DOHH2 (cell line): ENCODE data around the gene PDCL2.

Experiments used
- H3F3A ChIP-seq: fragments of 200-600 bp; sonication (generic), shearing (Covaris generic); 2 replicates; pipeline ENCODE4 v1.6.0; 2016; ENCODE audit warnings: antibody characterized with exemption, mild to moderate bottlenecking; ENCODE audit not compliant: control insufficient read depth, insufficient read depth
- H3K27ac ChIP-seq: fragments of 200-600 bp; sonication (generic); 2 replicates; pipeline ENCODE4 v1.5.1; 2014; ENCODE audit warnings: low read depth, mild to moderate bottlenecking, low read length, moderate library complexity
- H3K27me3 ChIP-seq: fragments of 200-600 bp; sonication (generic); 2 replicates; pipeline ENCODE4 v1.6.1; 2014; ENCODE audit warnings: mild to moderate bottlenecking, low read length, mixed read lengths; ENCODE audit not compliant: control insufficient read depth
- H3K36me3 ChIP-seq: fragments of 200-600 bp; sonication (generic); 2 replicates; pipeline ENCODE4 v1.6.1; 2014; ENCODE audit warnings: mild to moderate bottlenecking, low read length, moderate library complexity, mixed read lengths; ENCODE audit not compliant: control insufficient read depth
- H3K4me1 ChIP-seq: fragments of 200-600 bp; sonication (generic); 2 replicates; pipeline ENCODE4 v1.6.1; 2014; ENCODE audit warnings: mild to moderate bottlenecking, low read length, mixed read lengths; ENCODE audit not compliant: control insufficient read depth
- H3K4me2 ChIP-seq: fragments of 200-600 bp; sonication (generic); 2 replicates; pipeline ENCODE4 v1.6.0; 2014; ENCODE audit warnings: mild to moderate bottlenecking, low read length, moderate library complexity
- H3K4me3 ChIP-seq: fragments of 200-600 bp; sonication (generic); 2 replicates; pipeline ENCODE4 v1.5.1; 2014; ENCODE audit warnings: mild to moderate bottlenecking, low read length, mixed read lengths
- H3K79me2 ChIP-seq: fragments of 200-600 bp; sonication (generic); 2 replicates; pipeline ENCODE4 v1.6.1; 2014; ENCODE audit warnings: mild to moderate bottlenecking, low read length, mixed read lengths; ENCODE audit not compliant: control insufficient read depth
- H3K9me2 ChIP-seq: fragments of 200-600 bp; sonication (generic); replicated peaks from 2 replicates; pipeline ENCODE4 v1.6.1; 2014; ENCODE audit warnings: mild to moderate bottlenecking, low read length, mixed read lengths; ENCODE audit not compliant: control insufficient read depth
- H3K9me3 ChIP-seq: fragments of 200-600 bp; sonication (generic); 2 replicates; pipeline ENCODE4 v1.6.1; 2014; ENCODE audit warnings: antibody characterized with exemption, low read length, mixed read lengths; ENCODE audit not compliant: control insufficient read depth, insufficient read depth
- H4K20me1 ChIP-seq: fragments of 200-600 bp; sonication (generic); 2 replicates; pipeline ENCODE4 v1.6.0; 2014; ENCODE audit warnings: low read depth, mild to moderate bottlenecking, antibody characterized with exemption, low read length, moderate library complexity; ENCODE audit not compliant: control insufficient read depth, insufficient read depth
- CTCF ChIP-seq: fragments of 200-600 bp; sonication (generic); IDR thresholded peaks from one replicate; pipeline ENCODE4 v1.5.1; 2014; ENCODE audit warnings: antibody characterized with exemption, mild to moderate bottlenecking, low read depth, low read length; ENCODE audit not compliant: poor library complexity, severe bottlenecking
- EZH2phosphoT487 ChIP-seq: fragments of 200-600 bp; sonication (generic); IDR thresholded peaks from 2 replicates; pipeline ENCODE4 v1.6.1; 2017; ENCODE audit warnings: borderline replicate concordance, mild to moderate bottlenecking, antibody characterized with exemption, low read length, moderate library complexity, mixed read lengths

The PDCL2 gene

DNA sequence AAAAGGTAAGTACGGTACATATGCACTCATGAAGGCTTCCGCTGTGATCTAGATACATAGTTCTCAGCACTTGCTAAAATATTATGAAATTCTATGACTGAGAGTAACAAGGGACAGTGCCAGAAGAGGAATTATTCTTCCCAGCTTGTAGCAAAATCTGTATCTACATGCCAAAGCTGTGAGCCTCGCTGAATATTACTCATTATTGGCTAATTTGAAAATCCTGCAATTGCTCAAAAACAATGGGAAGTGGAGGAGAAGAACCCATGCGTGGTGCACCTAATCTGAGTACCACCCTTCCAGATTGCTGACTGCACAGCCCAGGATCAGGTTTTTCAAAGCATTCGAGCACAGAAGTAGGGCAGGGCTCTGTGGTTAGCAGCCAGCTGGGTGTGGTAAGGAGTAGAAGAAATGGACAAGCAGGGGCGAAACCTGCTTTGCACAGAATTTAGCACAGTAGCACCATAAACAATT is 17.4 kb upstream of the PDCL2 start:
- H3K36me3 ChIP-seq: no peaks in the 10 kb centered on the region
- H3K27me3 ChIP-seq: no peaks in the 10 kb centered on the region
- H3K9me2 ChIP-seq: no peaks in the 10 kb centered on the region
- H3K79me2 ChIP-seq: no peaks in the 10 kb centered on the region
- no peak for TF ChIP-seq CTCF
- no peak for TF ChIP-seq EZH2phosphoT487
- no peaks in the 10 kb centered on the region for H4K20me1 ChIP-seq
- no peak overlapping the region for H3K27ac ChIP-seq
- H3K4me3 ChIP-seq: no peak overlapping the region
- no peaks in the 10 kb centered on the region for H3F3A ChIP-seq
- H3K4me2 ChIP-seq: no peak overlapping the region
- H3K4me1 ChIP-seq: no peaks in the 10 kb centered on the region
- no peaks in the 10 kb centered on the region for H3K9me3 ChIP-seq

DNA sequence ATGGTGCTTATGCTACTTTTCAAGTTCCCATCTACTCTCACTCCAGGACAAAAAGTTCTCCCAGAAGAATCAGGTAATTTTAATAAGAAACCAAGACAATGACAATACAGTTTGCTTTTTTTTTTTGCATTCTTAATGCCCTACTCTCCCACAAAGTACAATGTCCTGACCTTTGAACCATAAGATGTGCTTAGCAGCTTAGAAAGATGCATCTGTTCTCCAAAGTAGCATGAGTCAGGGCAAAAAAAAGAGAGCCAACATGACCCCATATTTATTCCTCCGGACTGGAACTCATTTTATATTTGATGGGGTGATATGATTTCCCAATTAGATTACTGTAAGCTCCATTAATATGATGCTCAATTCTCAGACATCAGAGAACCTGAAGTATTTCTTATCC is 16.5 kb upstream of the PDCL2 start:
- Histone ChIP-seq H3K79me2 (no peaks in the 10 kb centered on the region), H4K20me1 (no peaks in the 10 kb centered on the region), H3K4me1 (no peaks in the 10 kb centered on the region), H3K4me2 (no peak overlapping the region), H3K9me3 (no peaks in the 10 kb centered on the region), H3K9me2 (no peaks in the 10 kb centered on the region), H3K36me3 (no peaks in the 10 kb centered on the region), H3K27ac (no peak overlapping the region), H3F3A (no peaks in the 10 kb centered on the region), H3K27me3 (no peaks in the 10 kb centered on the region), H3K4me3 (no peak overlapping the region)
- no peak for TF ChIP-seq EZH2phosphoT487

DNA sequence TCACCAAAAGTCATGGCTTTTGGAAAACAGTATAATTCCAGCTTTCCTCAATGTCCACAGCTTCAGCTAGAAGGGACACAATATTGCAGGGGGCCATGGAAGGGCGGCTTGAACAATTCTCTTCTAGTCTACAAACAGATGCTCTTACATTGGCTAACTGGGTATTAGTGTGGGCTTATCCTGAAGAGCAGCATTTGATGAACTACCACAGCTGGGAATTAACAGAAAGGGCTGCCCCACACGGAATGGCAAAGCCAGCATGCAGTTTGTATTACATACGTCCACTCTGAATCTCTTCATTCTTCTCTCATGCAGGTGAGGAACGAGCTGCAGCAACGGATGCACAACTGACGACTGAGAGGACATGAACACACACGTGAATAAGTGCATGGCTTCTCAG is 13.0 kb upstream of the PDCL2 start:
- no peaks in the 10 kb centered on the region for H3K4me1 ChIP-seq
- H3K4me2 ChIP-seq: no peak overlapping the region
- no peaks in the 10 kb centered on the region for H3K9me2 ChIP-seq
- H3K79me2 ChIP-seq: no peaks in the 10 kb centered on the region
- H3K9me3 ChIP-seq: no peaks in the 10 kb centered on the region
- no peaks in the 10 kb centered on the region for H3K27me3 ChIP-seq
- H3K36me3 ChIP-seq: no peaks in the 10 kb centered on the region
- H4K20me1 ChIP-seq: no peaks in the 10 kb centered on the region
- H3K4me3 ChIP-seq: no peak overlapping the region
- H3F3A ChIP-seq: no peaks in the 10 kb centered on the region
- TF ChIP-seq EZH2phosphoT487: no peak
- H3K27ac ChIP-seq: no peak overlapping the region

DNA sequence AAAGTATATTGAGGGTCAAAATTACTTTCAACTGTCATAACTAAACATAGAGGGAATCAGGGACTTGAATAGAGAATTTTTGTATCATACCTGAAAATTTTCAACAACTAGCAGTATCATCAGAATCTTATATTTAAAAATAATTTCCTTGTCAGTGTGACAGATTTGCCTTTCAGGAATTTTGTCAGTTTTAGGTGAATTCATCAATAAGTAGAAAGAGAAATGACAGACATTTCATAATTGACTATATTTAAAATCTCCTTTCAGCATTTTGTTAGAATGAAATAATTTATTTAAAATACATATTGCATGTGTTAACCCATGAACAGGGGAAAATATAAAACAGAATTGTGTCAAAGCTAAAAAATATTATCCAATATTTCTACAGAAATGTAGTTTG is 8.6 kb upstream of the PDCL2 start:
- Histone ChIP-seq H3K36me3 (no peaks in the 10 kb centered on the region), H3K27me3 (no peaks in the 10 kb centered on the region), H3K4me1 (no peaks in the 10 kb centered on the region), H3K4me2 (no peak overlapping the region), H3K79me2 (no peaks in the 10 kb centered on the region), H3K27ac (no peak overlapping the region), H3K9me3 (no peaks in the 10 kb centered on the region), H3F3A (no peaks in the 10 kb centered on the region), H4K20me1 (no peaks in the 10 kb centered on the region), H3K9me2 (no peaks in the 10 kb centered on the region), H3K4me3 (no peak overlapping the region)
- TF ChIP-seq CTCF (no peak), EZH2phosphoT487 (no peak)
